Dedifferentiated amniotic fluid mesenchymal stem cell (primary cell): ENCODE measurements around the gene TMEM101.
"Not testable (repeated sequence)": the region's sequence is repeated elsewhere in the genome, so short reads cannot be mapped to it uniquely, and the experiment has no call there.

Experiments
- DNase-seq: peaks from one replicate; pipeline ENCODE4 v3.0.0-alpha.2; 2016; ENCODE audit errors: extremely low spot score

TMEM101 gene

DNA sequence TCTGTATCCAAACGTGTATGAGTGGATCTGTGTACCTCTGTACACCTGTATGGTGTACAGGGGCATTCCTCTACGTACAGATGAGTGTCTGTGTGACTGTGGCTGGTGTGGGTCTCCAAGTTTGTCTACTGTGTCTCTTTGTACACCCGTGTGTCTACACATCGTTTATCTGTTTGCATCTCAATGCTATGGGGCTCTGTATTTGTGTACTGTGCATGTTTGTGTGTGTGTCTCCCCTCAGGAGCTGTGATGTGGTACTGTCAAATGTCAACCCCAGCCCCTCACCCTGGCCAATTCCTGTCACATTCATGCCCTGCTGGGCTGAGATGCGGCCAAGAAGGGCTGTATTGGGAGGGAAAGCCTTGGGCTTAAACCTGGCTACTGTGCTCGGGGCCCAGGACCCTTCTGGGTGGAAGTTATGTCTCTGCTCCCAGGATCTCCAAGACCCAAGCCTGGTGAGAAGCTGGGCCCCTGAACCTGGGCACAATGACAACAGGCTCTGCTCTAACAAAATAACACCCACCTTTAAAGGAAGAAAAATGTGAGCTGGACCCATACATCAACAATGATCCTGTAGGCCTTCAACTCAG is 13.8 kb downstream of the TMEM101 start:
- no peak for DNase-seq

DNA sequence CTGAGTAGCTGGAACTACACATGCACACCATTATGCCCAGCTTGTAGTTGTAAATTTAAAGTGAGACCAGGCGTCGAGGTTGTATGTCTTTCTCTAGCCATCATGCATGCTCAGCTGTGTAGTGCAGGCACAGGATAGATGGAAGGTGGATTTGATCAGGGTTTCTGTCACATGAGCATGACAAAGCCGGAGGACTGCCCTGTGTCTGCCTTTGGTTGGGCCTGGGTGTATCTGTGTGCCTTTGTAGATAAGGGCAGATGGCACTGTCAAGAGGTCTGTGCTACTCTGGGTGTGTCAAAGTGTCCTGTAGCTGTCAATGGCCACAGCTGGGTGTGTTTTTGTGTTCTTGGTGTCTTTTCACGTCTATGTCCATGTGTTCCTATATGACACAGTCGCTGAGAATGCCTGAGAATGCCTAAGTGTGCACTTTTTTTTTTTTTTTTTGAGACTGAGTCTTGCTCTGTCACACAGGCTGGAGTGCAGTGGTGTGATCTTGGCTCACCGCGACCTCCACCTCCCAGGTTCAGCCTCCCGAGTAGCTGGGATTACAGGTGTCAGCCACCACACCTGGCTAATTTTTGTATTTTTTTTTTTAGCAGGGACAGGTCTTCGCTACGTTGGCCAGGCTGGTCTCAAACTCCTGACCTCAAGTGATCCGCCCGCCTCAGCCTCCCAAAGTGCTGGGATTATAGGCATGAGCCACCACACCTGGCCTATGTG is 14.5 kb downstream of the TMEM101 start:
- DNase-seq = no peak

DNA sequence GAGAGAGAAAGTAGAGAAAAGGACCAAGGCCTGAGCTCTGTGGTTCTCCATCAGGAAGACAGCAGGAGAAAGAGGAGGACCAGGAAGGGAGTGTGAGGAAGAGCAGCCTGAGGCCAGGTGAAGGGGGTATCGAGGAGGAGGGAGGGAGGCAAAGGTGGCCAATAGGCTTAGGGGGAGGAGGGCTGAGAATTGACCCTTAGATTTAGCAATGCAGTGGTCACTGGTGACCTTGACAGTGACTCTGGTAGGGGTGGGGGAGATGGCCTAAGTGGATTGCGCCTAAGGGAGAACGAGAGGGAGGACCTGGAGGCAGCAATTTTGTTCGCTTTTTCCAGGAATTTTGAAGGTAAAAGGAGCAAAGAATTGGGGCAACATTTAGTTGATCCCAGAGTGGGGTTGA is 15.7 kb downstream of the TMEM101 start:
- DNase-seq = no peak

DNA sequence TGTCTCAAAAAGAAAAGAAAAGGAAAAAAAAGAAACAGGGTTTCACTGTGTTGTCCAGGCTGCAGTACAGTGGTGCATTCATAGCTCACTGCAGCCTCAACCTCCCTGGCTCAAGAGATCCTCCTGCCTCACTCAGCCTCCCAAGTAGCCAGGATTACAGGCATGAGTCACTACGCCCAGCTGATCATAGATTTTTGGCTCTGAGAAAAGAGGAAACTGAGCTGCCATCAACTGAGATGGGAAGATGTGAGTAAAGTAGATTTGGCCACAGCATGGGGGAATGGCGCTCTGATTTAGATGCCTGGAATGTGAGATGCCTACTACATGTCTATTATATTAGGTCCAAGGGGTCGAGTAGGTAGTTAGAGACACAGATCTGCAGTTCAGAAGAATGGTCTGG is 16.2 kb downstream of the TMEM101 start:
- no peak for DNase-seq

DNA sequence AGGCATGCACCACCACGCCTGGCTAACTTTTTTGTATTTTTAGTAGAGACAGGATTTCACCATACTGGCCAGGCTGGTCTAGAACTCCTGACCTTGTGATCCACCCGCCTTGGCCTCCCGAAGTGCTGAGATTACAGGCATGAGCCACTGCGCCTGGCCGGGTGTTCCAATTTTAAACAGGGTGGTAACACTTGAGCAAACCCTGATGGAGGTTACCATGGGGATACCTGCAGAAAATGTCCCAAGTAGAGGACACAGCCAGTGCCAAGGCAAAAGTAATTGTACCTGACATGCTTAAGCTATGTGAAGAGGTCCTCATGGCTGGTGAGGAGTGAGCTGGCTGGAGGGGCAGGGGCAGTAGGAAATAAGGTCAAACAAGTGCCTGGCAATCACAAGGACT is 17.6 kb downstream of the TMEM101 start:
- DNase-seq = not testable (repeated sequence)

DNA sequence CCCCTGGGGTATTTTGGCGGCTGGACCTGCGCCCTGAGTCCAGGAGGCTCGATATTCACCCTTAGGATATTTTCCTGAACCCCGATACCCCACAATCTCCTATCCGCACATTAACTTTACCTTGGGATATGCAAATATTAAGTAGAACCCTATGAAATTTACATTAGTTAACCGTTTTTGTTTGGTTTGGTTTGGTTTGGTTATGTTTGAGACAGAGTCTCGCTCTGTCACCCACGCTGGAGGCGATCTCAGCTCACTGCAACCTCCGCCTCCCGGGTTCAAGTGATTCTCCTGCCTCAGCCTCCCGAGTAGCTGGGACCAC is 19.7 kb downstream of the TMEM101 start:
- no peak for DNase-seq

DNA sequence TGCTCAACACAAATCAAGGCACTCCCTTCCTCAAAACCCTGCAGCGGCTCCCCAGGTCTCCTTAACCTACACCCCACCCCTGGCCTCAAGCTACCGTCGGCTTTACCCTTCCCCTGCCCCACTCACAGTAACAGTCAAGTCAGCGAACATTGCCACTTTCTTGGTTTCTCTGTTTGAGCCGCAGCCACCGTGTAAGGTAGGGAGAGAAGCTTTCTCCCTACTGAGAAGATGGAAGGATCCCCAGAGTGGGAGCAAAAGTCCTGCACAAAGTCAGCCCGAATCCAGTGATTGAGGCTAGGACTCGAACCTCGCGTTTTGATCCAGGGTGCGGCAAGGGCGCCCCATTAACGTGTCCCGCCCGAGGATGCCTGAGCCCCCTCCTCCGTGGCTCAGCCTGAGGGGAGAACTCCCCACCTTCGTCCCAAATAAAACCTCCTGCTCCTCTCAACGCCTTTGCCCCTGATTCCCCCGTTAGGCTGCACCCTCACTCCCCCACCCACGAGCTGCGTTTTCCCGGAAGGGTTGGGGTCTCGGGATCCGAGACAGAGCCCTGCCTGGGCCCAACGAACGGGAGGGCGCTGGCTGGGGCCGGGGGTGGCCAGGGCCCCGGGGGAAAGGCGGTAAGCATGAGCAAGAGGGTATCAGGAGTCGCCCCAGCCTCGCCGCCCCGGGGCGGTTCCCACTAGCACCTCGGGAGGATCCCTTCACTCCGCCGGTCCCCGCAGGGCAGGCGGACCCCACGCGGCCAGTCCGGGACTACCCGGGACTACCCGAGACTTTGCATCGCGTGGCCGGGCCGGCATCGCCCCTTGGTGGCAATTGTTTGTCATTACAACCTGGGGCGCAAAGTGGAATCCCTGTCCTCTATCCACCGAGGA is 20.3 kb downstream of the TMEM101 start:
- peak; percentile 53 for DNase-seq

DNA sequence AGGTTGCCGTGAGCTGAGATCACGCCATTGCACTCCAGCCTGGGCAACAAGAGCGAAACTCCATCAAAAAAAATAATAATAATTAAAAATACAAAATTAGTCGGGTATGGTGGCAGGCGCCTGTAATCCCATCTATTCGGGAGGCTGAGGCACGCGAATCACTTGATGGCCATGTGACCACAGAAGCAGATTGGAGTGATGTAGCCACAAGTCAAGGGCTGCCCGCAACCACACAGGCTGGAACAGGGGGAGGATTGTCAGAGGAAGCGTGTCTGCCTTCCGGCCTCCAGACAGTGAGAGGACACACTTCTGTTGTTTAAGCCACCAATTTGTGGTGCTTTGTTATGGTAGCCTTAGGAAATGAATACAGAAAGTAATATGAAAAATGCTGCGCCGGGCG is 22.1 kb downstream of the TMEM101 start:
- no peak for DNase-seq

DNA sequence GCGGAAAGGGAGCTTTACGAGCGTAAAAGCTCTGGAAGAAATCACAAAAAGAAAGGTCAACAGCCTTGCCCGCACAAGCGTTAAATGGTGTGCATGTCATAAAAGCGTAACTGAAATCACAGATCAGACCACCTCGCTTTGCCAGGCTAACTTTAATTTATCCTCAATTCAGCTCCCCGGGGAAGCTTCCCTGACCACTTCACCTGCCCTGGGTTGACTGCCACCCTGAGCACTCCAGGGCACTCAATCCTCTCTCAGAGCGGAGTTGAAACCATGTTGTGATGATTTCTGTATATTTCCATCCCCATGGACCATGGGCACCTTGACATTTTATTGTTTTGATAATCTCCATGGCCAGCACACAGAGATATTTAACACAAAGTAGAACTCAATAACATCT is 26.5 kb downstream of the TMEM101 start:
- DNase-seq = no peak

DNA sequence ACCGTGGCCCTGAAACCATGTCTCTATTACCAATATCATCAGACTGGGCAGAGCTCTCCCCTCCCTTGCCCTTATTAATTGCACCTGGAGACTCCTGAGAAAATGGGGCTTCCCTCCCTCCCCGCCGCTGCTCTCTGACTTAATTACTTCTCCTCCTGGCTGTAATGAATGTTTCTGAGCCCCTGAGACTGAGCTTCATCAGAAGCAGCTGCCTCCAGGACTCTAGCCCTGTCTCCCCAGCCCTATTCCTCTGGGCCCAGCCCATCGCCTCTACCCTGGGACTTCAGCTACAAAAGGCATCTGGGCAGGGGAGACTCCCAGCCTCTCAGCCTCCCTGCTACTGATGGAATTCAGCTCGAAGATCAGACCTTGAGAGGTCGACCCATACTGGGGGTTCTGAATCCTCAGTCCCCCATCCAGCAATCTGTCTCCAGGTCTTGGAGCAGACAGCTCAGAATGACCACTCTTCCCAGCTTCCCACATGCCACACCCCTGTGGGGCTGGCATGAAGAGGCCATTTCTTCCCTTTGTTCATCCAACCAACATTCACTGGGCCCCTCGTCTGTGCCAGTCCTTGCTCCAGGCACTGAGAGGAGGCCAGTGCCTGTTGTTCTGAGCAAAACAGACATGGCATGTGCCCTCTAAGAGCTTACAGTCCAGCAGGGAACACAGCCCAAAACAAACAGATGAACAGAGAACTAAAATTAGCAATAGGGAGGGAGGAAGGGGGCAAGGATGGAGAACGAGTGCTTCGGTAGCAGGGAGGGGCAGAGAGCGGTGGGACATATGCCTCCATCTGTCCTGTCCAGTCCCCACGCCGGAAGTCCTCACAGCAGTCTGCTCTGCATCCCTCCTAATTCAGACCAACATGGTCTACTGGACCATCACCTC is 27.4 kb downstream of the TMEM101 start:
- DNase-seq = no peak

DNA sequence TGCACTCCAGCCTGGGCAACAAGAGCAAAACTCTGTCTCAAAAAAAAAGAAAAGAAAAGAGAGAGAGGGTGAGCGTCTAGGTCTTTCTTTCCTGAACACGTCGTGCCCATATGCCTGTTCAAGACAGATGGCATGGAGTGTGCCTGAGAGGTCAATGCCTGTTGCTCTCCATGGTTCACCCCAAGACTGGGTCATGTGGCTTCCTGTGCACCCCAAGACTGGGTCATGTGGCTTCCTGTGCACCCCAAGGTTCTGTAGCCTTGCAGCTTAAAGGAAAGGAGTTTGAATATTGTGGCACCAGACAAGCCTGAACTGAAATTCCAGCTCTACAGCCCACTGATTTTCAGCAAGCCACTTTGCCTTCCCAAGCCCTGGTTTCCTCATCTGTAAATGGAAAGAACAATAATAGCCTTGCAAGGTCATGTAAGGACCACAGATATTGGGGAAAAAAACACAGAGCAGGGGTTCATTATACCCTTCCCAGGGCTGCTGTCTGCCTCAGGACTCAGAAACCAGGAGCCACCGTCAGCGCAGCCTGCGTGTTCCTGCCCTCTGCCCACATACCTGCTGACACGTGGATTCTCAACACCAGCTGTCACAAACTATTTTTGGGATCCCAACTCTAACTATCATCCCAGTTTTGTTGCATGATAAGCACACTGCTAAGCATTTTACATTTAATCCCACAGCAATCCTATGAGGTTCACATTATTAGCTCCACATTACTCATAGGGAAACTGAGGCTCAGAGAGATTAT is 28.4 kb downstream of the TMEM101 start:
- DNase-seq = no peak

DNA sequence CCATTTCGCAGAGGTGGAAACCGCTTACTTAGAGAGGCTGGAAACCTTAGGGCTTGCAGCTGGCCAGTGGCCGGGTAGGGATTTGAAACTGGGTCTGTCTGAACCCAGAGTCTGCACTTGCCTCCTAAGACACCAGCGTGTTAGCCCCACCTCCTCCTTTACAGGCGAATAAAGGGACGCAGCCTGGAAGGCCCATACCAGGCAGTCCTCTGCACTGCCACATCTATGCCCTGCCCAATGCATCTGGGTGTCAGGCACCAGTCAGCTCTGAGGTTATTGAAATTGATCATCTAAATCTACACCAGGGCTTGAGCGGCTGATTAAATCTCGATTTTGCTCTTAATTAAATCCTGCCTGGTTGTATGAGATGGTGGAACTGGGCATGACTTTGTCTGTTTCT is 30.2 kb downstream of the TMEM101 start:
- DNase-seq = no peak

DNA sequence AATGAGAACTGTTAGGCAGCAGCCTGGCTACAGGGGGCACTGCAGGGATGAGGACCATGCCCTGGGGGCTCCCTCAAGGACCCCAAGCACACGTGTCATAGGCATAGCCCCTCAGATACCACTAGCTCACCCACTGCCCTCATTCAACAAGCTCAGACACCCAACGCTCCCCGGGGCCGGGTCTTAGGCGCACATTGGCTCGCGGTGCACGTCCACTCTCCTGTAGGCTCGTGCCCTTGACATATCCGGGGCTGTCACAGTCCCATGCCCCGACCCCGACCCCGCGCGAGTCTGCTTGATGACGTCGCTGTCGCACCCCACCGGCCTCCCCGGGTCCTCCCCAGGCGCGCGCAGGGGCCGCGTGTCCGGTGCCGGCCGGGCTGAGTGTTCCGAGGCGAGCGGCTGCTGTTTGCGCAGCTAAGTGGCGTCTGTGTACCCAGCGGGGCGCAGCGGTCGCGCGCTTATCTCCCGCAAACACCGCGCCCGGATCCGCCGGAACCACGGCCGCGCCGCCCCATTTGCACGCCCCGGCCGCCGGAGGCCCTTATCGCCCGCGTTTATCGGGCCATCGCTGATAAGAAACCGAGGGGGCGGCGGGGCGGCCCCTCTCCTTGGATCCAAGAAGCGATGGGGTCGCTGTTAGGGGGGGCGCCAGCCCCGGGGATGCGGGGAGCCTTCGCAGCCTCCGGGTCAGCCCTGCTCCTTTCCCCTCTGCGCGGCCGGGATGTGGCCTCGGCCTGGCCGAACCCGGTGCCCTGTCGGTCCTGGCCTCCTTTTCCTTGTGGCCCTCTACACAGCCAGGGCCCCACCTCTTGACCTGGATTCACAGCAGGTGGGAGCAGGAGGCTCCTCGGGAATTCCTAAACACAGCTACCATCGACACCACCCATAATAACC is 31.0 kb downstream of the TMEM101 start:
- DNase-seq = no peak

DNA sequence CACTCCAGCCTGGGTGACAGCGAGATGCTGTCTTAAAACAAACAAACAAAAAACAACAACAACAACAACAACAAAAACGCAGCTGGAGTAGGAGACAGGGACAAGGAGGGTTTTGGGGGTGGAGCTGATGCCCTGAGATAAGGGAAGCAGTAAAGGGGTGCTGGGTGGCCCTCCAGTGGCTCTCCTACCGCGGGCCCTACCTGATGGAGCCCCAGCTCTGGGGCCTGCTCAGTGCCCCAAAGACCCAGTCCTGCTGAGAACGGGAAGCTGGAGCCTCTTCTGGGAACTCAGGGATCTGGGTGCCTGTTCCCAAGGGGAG is 31.6 kb downstream of the TMEM101 start:
- DNase-seq = no peak

DNA sequence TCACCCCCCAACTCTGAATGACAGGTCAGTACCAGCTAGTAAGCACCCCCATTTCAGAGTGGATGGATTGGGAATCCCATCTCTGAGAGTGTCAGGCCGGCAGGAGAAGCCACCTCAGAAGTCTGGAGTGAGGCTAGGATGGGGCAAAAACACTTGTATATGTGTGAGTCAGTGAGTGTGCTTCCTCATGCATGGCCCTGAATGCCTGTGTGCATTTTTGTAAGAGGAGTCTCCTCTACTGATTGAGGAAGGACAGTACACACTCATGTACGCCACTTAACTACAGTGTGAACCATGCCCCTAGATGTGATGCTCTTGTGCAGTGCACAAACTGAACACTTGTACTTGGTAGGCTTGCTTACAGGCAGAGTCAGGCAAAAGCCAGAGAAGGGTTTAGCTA is 32.6 kb downstream of the TMEM101 start:
- DNase-seq = no peak

DNA sequence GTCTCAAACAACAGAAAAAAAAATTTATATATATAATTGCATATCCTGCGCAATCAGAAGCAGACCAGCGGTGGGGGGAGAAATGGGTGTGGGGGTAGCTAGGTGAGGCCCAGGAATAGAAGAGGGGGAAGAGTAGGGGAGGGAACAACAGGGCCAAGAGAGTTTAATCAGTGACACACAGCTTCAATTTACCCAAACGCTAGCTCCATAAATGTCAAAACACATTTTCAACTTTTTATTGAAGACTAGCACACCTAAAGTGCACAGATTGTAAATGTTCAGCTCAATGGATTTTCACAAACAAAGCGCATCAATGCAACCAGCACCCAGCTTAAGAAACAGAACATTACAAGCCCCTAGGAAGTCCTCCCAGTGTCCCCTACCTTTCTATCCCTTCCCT is 35.1 kb downstream of the TMEM101 start:
- no peak for DNase-seq

DNA sequence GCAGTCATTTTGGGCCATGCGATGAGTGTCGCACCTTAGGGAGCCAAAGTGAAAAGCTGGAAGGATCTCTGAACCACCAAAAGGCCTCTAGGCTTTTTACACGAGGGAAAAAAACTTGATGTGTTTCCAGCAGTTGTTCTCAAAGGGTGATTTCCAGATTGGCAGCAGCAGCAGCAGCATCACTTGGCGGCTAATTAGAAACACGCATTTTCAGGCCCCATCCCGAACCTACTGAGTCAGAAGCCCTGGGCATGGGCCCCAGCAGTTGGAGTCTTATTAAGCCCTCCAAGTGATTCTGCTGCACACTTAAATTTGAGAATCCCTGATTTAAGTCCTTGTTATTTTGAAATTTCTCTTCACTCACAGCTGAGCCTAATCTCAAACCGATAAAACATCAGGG is 35.8 kb downstream of the TMEM101 start:
- DNase-seq = no peak

DNA sequence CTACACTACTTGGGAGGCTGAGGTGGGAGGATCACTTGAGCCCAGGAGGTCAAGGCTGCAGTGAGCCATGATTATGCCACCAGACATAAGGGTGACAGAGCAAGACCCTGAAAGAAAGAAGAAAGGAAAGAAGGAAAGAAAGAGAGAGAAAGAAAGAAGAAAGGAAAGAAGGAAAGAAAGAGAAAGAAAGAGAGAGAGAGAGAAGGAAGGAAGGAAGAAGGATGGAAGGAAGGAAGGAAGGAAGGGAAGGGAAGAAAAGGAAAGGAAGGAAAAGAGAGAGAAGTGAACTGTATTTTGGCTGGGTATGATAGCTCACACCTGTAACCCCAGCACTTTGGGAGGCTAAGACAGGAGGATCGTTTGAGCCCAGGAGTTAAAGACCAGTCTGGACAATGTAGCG is 36.7 kb downstream of the TMEM101 start:
- no peak for DNase-seq

DNA sequence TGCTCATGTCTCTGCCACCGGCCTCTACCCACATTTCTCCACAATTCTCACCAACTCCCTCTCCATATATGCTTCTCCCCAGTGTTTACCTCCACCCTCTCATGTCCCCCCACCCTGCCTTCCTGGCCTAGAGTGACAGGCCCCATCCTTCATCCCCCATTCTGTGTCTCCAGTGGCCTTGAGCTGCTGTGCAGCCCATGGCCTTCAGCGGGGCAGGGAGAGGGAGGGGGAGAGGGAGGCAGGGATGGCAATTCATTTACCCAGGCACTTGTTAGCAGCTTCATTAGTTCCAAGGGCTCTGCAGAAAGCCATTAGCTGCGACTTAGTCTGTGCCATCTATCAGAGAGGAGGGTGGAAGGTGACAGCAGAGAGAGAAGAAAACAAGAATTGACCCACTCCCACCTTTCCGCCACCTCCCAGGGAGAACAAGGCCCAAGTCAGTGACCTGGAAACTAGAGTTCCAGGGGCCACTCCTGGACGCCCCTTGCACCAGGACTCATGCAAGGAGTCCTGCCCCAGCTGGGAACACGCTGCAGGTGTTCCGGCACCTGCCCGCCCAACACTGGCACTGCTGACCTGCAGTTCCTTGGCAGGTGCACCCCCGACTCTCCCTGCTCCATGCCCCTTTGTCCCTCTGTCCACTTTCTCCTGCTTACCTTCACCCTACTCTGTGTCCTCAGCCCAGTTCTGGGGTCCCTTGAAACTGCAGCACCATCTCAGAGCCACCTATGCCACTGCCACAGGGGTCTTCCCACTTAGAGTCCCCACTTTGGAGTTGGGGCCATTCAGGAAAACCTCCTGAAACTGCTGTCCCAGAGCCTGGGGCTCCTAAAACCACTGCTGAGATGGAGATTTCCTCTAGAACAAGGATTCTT is 37.6 kb downstream of the TMEM101 start:
- no peak for DNase-seq
